GM12878 (cell line): ENCODE data around the gene CTNNA2. TPM values are rescaled to one million over a fixed set of nuclear protein-coding genes. Genes with fewer than 3 reads are reported as not detected.

Experiments used
- ATAC-seq: fragments of 200-7000 bp; cut with Tn5 transposase; 3 replicates; pipeline ENCODE4 v1.9.1; 2020; ENCODE audit warnings: mild to moderate bottlenecking, moderate library complexity
- BruUV-seq: library from RNA; stranded (reverse); fragments of 400-500 nt; replicated peaks from 2 replicates; lab custom pipeline; 2021; lab: Mats Ljungman, UMichigan
- CTCF ChIA-PET: fragments of 300-600 bp; sonication (Branson Sonifier 250); formaldehyde crosslinking; extraction: SDS; loops from one replicate; lab custom pipeline; 2021; ENCODE audit warnings: inconsistent platforms; lab: Yijun Ruan, JAX
- POLR2A ChIA-PET: fragments of 350-600 bp; formaldehyde crosslinking; extraction: SDS; loops from one replicate; lab custom pipeline; 2021; ENCODE audit warnings: inconsistent platforms; lab: Charles Lee
- RAD21 ChIA-PET: fragments of 300-600 bp; sonication (Branson Sonifier 250); formaldehyde crosslinking; loops from one replicate; lab custom pipeline; 2023; ENCODE audit warnings: antibody characterized with exemption; ENCODE audit not compliant: unreplicated experiment; lab: Charles Lee
- SMC1A ChIA-PET: fragments of 300-600 bp; sonication (Branson Sonifier 250); formaldehyde crosslinking; loops from one replicate; lab custom pipeline; 2023; ENCODE audit not compliant: unreplicated experiment, uncharacterized antibody; lab: Charles Lee
- DNase-seq: peaks from one replicate; pipeline ENCODE4 v3.0.0-alpha.2; 2011; ENCODE audit warnings: low read depth, low spot score
- FAIRE-seq: peaks from 3 replicates; lab custom pipeline; 2011; peaks lifted over from hg19 to GRCh38; lab: Jason Lieb, UNC
- H2AFZ ChIP-seq: 2 replicates; pipeline ENCODE4 v1.6.0; 2011; ENCODE audit warnings: low read depth, low read length, control low read depth; ENCODE audit not compliant: control insufficient read depth
- H3K27ac ChIP-seq: 2 replicates; pipeline ENCODE4 v1.5.1; 2011; ENCODE audit warnings: control low read depth; ENCODE audit not compliant: control insufficient read depth, insufficient read depth
- H3K27me3 ChIP-seq, 2 experiments: replicated peaks in 1 of 2; 2 replicates each; pipeline versions ENCODE4 v1.6.0 to v1.6.1; 2011; ENCODE audit warnings: low read length in 1 of 2; ENCODE audit not compliant: control insufficient read depth in 2 of 2, insufficient read depth in 2 of 2
- H3K36me3 ChIP-seq, 2 experiments: 2 replicates each; pipeline ENCODE4 v1.5.1; 2011; ENCODE audit warnings: low read length in 1 of 2; ENCODE audit not compliant: control insufficient read depth in 2 of 2, insufficient read depth in 2 of 2
- H3K4me1 ChIP-seq: 2 replicates; pipeline ENCODE4 v1.6.1; 2011; ENCODE audit warnings: mild to moderate bottlenecking, low read length, moderate library complexity, mixed read lengths; ENCODE audit not compliant: control insufficient read depth, insufficient read depth
- H3K4me2 ChIP-seq: 2 replicates; pipeline ENCODE4 v1.6.0; 2011; ENCODE audit warnings: control low read depth; ENCODE audit not compliant: control insufficient read depth, insufficient read depth
- H3K4me3 ChIP-seq: fragments of 200-600 bp; sonication (generic); 2 replicates; pipeline ENCODE4 v1.5.1; 2016
- H3K79me2 ChIP-seq: 2 replicates; pipeline ENCODE4 v1.6.0; 2011; ENCODE audit warnings: low read length; ENCODE audit not compliant: control insufficient read depth, insufficient read depth
- H3K9ac ChIP-seq: 2 replicates; pipeline ENCODE4 v1.8.0; 2011; ENCODE audit warnings: low read length, control low read depth, mixed read lengths; ENCODE audit not compliant: control insufficient read depth, insufficient read depth
- H3K9me3 ChIP-seq: replicated peaks from 3 replicates; pipeline ENCODE4 v1.5.1; 2011; ENCODE audit warnings: mild to moderate bottlenecking, low read length; ENCODE audit not compliant: control insufficient read depth, insufficient read depth
- H4K20me1 ChIP-seq: 2 replicates; pipeline ENCODE4 v1.6.0; 2011; ENCODE audit not compliant: control insufficient read depth, insufficient read depth
- ATF3 ChIP-seq: IDR thresholded peaks from 2 replicates; pipeline ENCODE4 v1.6.1; 2011; ENCODE audit warnings: low read depth, mild to moderate bottlenecking, low read length, moderate library complexity, borderline replicate concordance; ENCODE audit errors: extremely low read depth
- CBFB ChIP-seq: IDR thresholded peaks from 2 replicates; pipeline ENCODE4 v1.6.1; 2016; ENCODE audit warnings: antibody characterized with exemption, low read depth
- EED ChIP-seq: sonication (generic); IDR thresholded peaks from 2 replicates; pipeline ENCODE4 v1.6.1; 2016; ENCODE audit warnings: antibody characterized with exemption, low read depth
- EGR1 ChIP-seq, 2 experiments: IDR thresholded peaks; 1 replicate in 1 of 2; 2 replicates in 1 of 2; pipeline ENCODE4 v1.6.1; 2011 to 2012; ENCODE audit warnings: low read depth in 2 of 2, low read length in 2 of 2, borderline replicate concordance in 1 of 2, mild to moderate bottlenecking in 1 of 2, moderate library complexity in 1 of 2
- HDAC2 ChIP-seq: fragments of 200-600 bp; sonication (generic); IDR thresholded peaks from 2 replicates; pipeline ENCODE4 v1.6.1; 2017
- HDGF ChIP-seq: fragments of 450-650 bp; IDR thresholded peaks from 2 replicates; pipeline ENCODE4 v1.6.1; 2016; ENCODE audit warnings: antibody characterized with exemption
- MEF2B ChIP-seq: fragments of 450-650 bp; IDR thresholded peaks from 2 replicates; pipeline ENCODE4 v1.6.1; 2018; ENCODE audit warnings: mild to moderate bottlenecking, moderate library complexity; ENCODE audit not compliant: partially characterized antibody, poor library complexity, severe bottlenecking
- MLLT1 ChIP-seq: fragments of 450-650 bp; IDR thresholded peaks from 2 replicates; pipeline ENCODE4 v1.6.1; 2016; ENCODE audit warnings: mild to moderate bottlenecking
- NR2F1 ChIP-seq: fragments of 450-650 bp; conservative IDR thresholded peaks from 2 replicates; pipeline ENCODE4 v1.6.1; 2017; ENCODE audit warnings: mild to moderate bottlenecking
- PML ChIP-seq: IDR thresholded peaks from 2 replicates; pipeline ENCODE4 v1.6.1; 2012; ENCODE audit warnings: low read length, inconsistent platforms
- RAD51 ChIP-seq: fragments of 450-650 bp; IDR thresholded peaks from 2 replicates; pipeline ENCODE4 v1.6.1; 2016; ENCODE audit warnings: moderate library complexity, mild to moderate bottlenecking, inconsistent platforms
- SKIL ChIP-seq: fragments of 450-650 bp; IDR thresholded peaks from 2 replicates; pipeline ENCODE4 v1.6.1; 2017; ENCODE audit warnings: mild to moderate bottlenecking, low read depth, inconsistent platforms; ENCODE audit not compliant: poor library complexity, severe bottlenecking
- SREBF2 ChIP-seq: IDR thresholded peaks from 2 replicates; pipeline ENCODE4 v1.6.1; 2012; ENCODE audit warnings: mild to moderate bottlenecking, low read length
- STAT3 ChIP-seq: IDR thresholded peaks from 2 replicates; pipeline ENCODE4 v1.6.1; 2011; ENCODE audit warnings: low read depth, low read length, improper control_type of control experiment
- TBL1XR1 ChIP-seq: IDR thresholded peaks from 2 replicates; pipeline ENCODE4 v1.6.1; 2012; ENCODE audit warnings: low read depth, low read length, improper control_type of control experiment
- TCF3 ChIP-seq: IDR thresholded peaks from 2 replicates; pipeline ENCODE4 v1.6.1; 2012; ENCODE audit warnings: low read depth, mild to moderate bottlenecking, low read length, borderline replicate concordance; ENCODE audit not compliant: insufficient read depth
- WGBS: methylation state at CpG from one replicate; pipeline ENCODE4 v1.1.6; 2016; ENCODE audit warnings: low lambda C conversion rate; ENCODE audit not compliant: insufficient replicate concordance, insufficient coverage; ENCODE audit errors: missing lambda C conversion rate; 5-methylcytosine and 5-hydroxymethylcytosine counted together
- in situ Hi-C: fragments of 300-500 bp; cut with MboI; formaldehyde crosslinking; loops from 9 replicates; pipeline ENCODE4 v1.14.3; 2018; ENCODE audit warnings: mixed read lengths
- intact Hi-C: fragments of 100-400 bp; cut with micrococcal nuclease; formaldehyde crosslinking; loops from one replicate; pipeline ENCODE4 v1.14.2; 2022; ENCODE audit not compliant: unreplicated experiment
- polyA plus RNA-seq, 11 experiments: library from polyadenylated mRNA; depleted of rRNA in 4 of 11; unstranded in 6 of 11; stranded (reverse) in 5 of 11; fragments of >200 nt; fragmentation: Nextera tagmentation in 4 of 11; fragmentation: Illumina TruSeq in 1 of 11; extraction: Ambion mirVana in 4 of 11; extraction: Trizol in 1 of 11; gene quantifications; 1 replicate in 1 of 11; 2 replicates in 10 of 11; pipeline versions ENCODE4 v1.2.1 to v1.2.3, GENCODE V29; 2011 to 2016; ENCODE audit warnings: inconsistent platforms in 2 of 11, missing spikeins in 2 of 11, low read depth in 1 of 11
- total RNA-seq, 4 experiments: library from RNA; depleted of rRNA in 3 of 4; stranded (reverse); fragments of >200 nt in 3 of 4; fragmentation: Illumina TruSeq in 1 of 4; extraction: Trizol in 1 of 4; gene quantifications; 2 replicates each; pipeline versions ENCODE4 v1.2.1 to v1.2.3, GENCODE V29; 2013 to 2021

Gene CTNNA2
- total and polyA plus RNA-seq, 10 of the 15 experiments (the other 5 are each of a cell fraction or from before 2014, with no cell fraction given) = 2.4 to 36.2 (median 6.6) TPM

GRCh38 chr2:79729532-79729931 lies 216.7 kb downstream of the CTNNA2 start:
- Histone ChIP-seq H3K4me1 (no peaks in the 10 kb centered on the region), H3K9me3 (no peaks in the 10 kb centered on the region), H4K20me1 (no peaks in the 10 kb centered on the region), H3K79me2 (no peaks in the 10 kb centered on the region), H3K36me3 (no peaks in the 10 kb centered on the region), H2AFZ (no peak overlapping the region), H3K4me2 (no peak overlapping the region), H3K27ac (no peak overlapping the region), H3K27me3 (no peaks in the 10 kb centered on the region), H3K4me3 (no peak overlapping the region), H3K9ac (no peak overlapping the region)
- SMC1A ChIA-PET = no interaction called here
- RAD21 ChIA-PET = no interaction called here
- ATAC-seq (no peak), FAIRE-seq (no peak), DNase-seq (no peak)
- BruUV-seq = no TSS peak
- intact Hi-C loops = no loop called here
- in situ Hi-C loops = no loop called here
- CTCF ChIA-PET = interaction anchor here (1.7 kb wide), 1 partner anchor 13 kb away, joined by 3 read pairs; no protein-coding TSS in a partner anchor
- POLR2A ChIA-PET = interaction anchor here (0.6 kb wide), 1 partner anchor 72 kb away, joined by 5 read pairs; no protein-coding TSS in a partner anchor
- WGBS = 0% methylated on average over 1 of the region's 1 CpG
- TF ChIP-seq MEF2B (no peak), SREBF2 (no peak), ATF3 (no peak)

GRCh38 chr2:79734518-79734917 lies 221.7 kb downstream of the CTNNA2 start:
- no TSS peak for BruUV-seq
- RAD21 ChIA-PET = no interaction called here
- Histone ChIP-seq H3K36me3 (no peaks in the 10 kb centered on the region), H4K20me1 (no peaks in the 10 kb centered on the region), H3K27me3 (no peaks in the 10 kb centered on the region), H3K4me3 (no peak overlapping the region), H3K4me1 (no peaks in the 10 kb centered on the region), H3K27ac (no peak overlapping the region), H3K4me2 (no peak overlapping the region), H3K9me3 (no peaks in the 10 kb centered on the region)
- CTCF ChIA-PET = no interaction called here
- DNase-seq = no peak
- TF ChIP-seq PML (no peak), MEF2B (no peak), CBFB (no peak), RAD51 (no peak), TBL1XR1 (no peak), STAT3 (no peak), EGR1 (IDR thresholded peaks at IDR 0.05; ENCODE audit: borderline replicate concordance in 1 of 2, low read depth in 2 of 2, low read length in 2 of 2) (no peak), HDGF (no peak), HDAC2 (no peak), EED (no peak), TCF3 (no peak), SKIL (no peak), MLLT1 (no peak), NR2F1 (no peak)
- TF ChIP-seq, all 136 proteins: peak for 0
- in situ Hi-C loops (no loop called here), intact Hi-C loops (no loop called here)
- Histone ChIP-seq H3K79me2 (no peaks in the 10 kb centered on the region), H3K9ac (no peak overlapping the region), H2AFZ (no peak overlapping the region)
- 64% methylated on average over 1 of the region's 1 CpG for WGBS
- FAIRE-seq = no peak
- ChIA-PET POLR2A (no interaction called here), SMC1A (no interaction called here)
- ATAC-seq = no peak
